Keratinocyte (primary cell): ENCODE results near the gene SUGCT.

Source experiments
- EZH2 ChIP-seq: IDR thresholded peaks from one replicate; pipeline ENCODE4 v1.6.1; 2012; ENCODE audit warnings: inconsistent platforms, mild to moderate bottlenecking, low read length, moderate library complexity
- TF ChIP-seq, protein P1 (sequence below), 3 experiments: IDR thresholded peaks in 1 of 3; conservative IDR thresholded peaks in 1 of 3; optimal IDR thresholded peaks in 1 of 3; 2 replicates in 2 of 3; 3 replicates in 1 of 3; pipeline versions ENCODE3 to v1.5.1; 2011; ENCODE audit warnings: low read length in 3 of 3, mild to moderate bottlenecking in 3 of 3, moderate library complexity in 2 of 3, control low read depth in 1 of 3, inconsistent platforms in 1 of 3; ENCODE audit not compliant: insufficient read depth in 2 of 3; ENCODE audit errors: extremely low read depth in 1 of 3

DNA sequence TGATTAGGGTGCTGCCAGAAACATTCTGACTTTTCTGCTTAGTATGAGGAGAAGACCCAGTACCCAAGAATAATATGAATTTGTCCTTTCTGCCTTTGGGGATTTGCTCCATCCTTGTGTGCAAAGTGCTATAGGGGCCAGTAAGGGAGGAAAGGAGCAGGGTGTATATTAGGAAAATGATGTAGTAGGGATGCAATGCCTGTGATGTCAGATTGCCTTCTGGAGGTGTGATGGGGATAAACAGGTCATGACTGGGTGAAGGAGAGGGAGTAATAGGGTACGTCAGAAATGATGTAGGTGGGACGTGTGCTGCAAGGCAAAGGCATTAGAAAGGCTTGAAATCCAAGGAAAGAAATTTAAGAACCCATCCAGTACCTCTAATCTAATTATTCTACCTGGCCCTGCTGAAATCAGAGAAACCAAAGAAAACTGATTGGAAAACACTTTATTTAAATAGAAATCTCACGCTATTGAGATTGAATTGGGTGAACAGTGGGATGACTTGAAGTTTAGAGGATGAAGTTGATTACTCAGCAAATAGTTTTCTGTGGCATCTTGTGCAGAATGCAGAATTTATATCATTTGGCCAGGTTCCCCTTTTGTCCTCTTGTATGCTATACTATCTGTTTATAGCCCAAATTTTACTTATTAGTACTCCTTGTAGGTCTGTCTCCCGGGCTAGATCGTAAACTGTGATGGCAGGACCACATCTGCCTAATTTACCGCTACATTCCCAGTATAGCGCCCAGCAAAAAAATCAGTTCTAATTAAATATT lies 503.9 kb downstream of the SUGCT start:
- TF ChIP-seq, protein P1, sequence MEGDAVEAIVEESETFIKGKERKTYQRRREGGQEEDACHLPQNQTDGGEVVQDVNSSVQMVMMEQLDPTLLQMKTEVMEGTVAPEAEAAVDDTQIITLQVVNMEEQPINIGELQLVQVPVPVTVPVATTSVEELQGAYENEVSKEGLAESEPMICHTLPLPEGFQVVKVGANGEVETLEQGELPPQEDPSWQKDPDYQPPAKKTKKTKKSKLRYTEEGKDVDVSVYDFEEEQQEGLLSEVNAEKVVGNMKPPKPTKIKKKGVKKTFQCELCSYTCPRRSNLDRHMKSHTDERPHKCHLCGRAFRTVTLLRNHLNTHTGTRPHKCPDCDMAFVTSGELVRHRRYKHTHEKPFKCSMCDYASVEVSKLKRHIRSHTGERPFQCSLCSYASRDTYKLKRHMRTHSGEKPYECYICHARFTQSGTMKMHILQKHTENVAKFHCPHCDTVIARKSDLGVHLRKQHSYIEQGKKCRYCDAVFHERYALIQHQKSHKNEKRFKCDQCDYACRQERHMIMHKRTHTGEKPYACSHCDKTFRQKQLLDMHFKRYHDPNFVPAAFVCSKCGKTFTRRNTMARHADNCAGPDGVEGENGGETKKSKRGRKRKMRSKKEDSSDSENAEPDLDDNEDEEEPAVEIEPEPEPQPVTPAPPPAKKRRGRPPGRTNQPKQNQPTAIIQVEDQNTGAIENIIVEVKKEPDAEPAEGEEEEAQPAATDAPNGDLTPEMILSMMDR (optimal IDR thresholded peaks at IDR 0.05 in 1 of 3, IDR thresholded peaks at IDR 0.05 in 1 of 3, conservative IDR thresholded peaks at IDR 0.05 in 1 of 3; ENCODE audit: extremely low read depth in 1 of 3, insufficient read depth in 2 of 3, low read length in 3 of 3) = no peak
- no peak for TF ChIP-seq EZH2
